MG63 (cell line): ENCODE data around the gene ANKRD61. TPM values are rescaled to one million over a fixed set of nuclear protein-coding genes. Genes with fewer than 3 reads are reported as not detected.
A peak's percentile ranks its signal among the peaks of the same experiment; 100 is the strongest.
"Not testable (repeated sequence)": the region's sequence is repeated elsewhere in the genome, so short reads cannot be mapped to it uniquely, and the experiment has no call there.

Experiments
- DNase-seq: peaks from one replicate; pipeline ENCODE4 v3.0.0-alpha.2; 2020
- H3K27me3 ChIP-seq: fragments of 250-450 bp; sonication (Bioruptor Pico); 2 replicates; pipeline ENCODE4 v1.5.1; 2020; ENCODE audit warnings: mild to moderate bottlenecking, moderate library complexity
- H3K36me3 ChIP-seq: fragments of 250-450 bp; sonication (Bioruptor Pico); 2 replicates; pipeline ENCODE4 v1.5.1; 2020; ENCODE audit warnings: mild to moderate bottlenecking, moderate library complexity
- H3K4me3 ChIP-seq: fragments of 250-450 bp; sonication (Bioruptor Pico); 2 replicates; pipeline ENCODE4 v1.5.1; 2020; ENCODE audit warnings: mild to moderate bottlenecking, moderate library complexity
- H3K9me3 ChIP-seq: fragments of 250-450 bp; sonication (Bioruptor Pico); 2 replicates; pipeline ENCODE4 v1.5.1; 2020; ENCODE audit warnings: mild to moderate bottlenecking, moderate library complexity
- total RNA-seq: library from RNA; depleted of rRNA; stranded (reverse); fragments of >200 nt; shearing (Covaris generic); gene quantifications from 2 replicates; pipeline ENCODE4 v1.2.3, GENCODE V29; 2014; ENCODE audit warnings: low replicate concordance; rRNA removed

The ANKRD61 gene
- total RNA-seq: not detected in 2 replicates

- H3K9me3 ChIP-seq: no peaks in the 10 kb centered on the region
- H3K27me3 ChIP-seq: no peaks in the 10 kb centered on the region
- H3K36me3 ChIP-seq: peaks cover 48% of the 10 kb centered on the region
- no peak for DNase-seq
- no peak within 1 kb of the TSS for H3K4me3 ChIP-seq
These were observed at the start of gene ANKRD61 for GRCh38 chr7:6030988-6031387. Gene ANKRD61 (plus strand): TSS chr7:6031376. CDS start chr7:6031376, 0 bp downstream.

GRCh38 chr7:5987061-5987460, 44.1 kb upstream of the ANKRD61 start:
- H3K9me3 ChIP-seq, DNase-seq, H3K4me3 ChIP-seq, H3K27me3 ChIP-seq: not testable (repeated sequence)
- peaks cover 17% of the 10 kb centered on the region for H3K36me3 ChIP-seq

GRCh38 chr7:5997210-5997808, 33.9 kb upstream of the ANKRD61 start:
- DNase-seq: peak; percentile 31
- no peaks in the 10 kb centered on the region for H3K27me3 ChIP-seq
- H3K36me3 ChIP-seq: peaks cover 34% of the 10 kb centered on the region
- no peak overlapping the region for H3K4me3 ChIP-seq
- no peaks in the 10 kb centered on the region for H3K9me3 ChIP-seq

- no peak overlapping the region; the same call in 1 of the 2 replicates for H3K4me3 ChIP-seq
These were observed 23.8 kb upstream of the ANKRD61 start for GRCh38 chr7:6007386-6007785.

GRCh38 chr7:6007835-6008590, 23.2 kb upstream of the ANKRD61 start:
- peak overlapping the region; percentile 79 for H3K4me3 ChIP-seq
- peak; percentile 59 for DNase-seq
- H3K9me3 ChIP-seq, H3K27me3 ChIP-seq: not testable (repeated sequence)
- peaks cover 27% of the 10 kb centered on the region for H3K36me3 ChIP-seq

More at GRCh38 chr7:6007386-6007785, 23.8 kb upstream of the ANKRD61 start:
- no peaks in the 10 kb centered on the region for H3K9me3 ChIP-seq
- peaks cover 25% of the 10 kb centered on the region for H3K36me3 ChIP-seq
- DNase-seq: no peak
- no peaks in the 10 kb centered on the region for H3K27me3 ChIP-seq

GRCh38 chr7:6008668-6009611, 22.2 kb upstream of the ANKRD61 start, which contains the start of the genes AIMP2 and PMS2:
Gene AIMP2 (plus strand): TSS chr7:6009272. CDS start chr7:6009364, 92 bp downstream.
Gene PMS2 (minus strand): TSS chr7:6009049. CDS start chr7:6009019, 30 bp downstream.
- peaks cover 27% of the 10 kb centered on the region for H3K36me3 ChIP-seq
- H3K27me3 ChIP-seq: no peaks in the 10 kb centered on the region
- H3K9me3 ChIP-seq: no peaks in the 10 kb centered on the region
- H3K4me3 ChIP-seq: peak within 1 kb of the TSS; percentile 79
- peak; percentile 99 for DNase-seq

GRCh38 chr7:6010370-6010769, 20.8 kb upstream of the ANKRD61 start:
- H3K27me3 ChIP-seq, H3K9me3 ChIP-seq, DNase-seq: not testable (repeated sequence)
- Histone ChIP-seq H3K4me3 (peak overlapping the region; percentile 79), H3K36me3 (peaks cover 35% of the 10 kb centered on the region)

- Histone ChIP-seq H3K9me3 (no peaks in the 10 kb centered on the region), H3K27me3 (no peaks in the 10 kb centered on the region), H3K4me3 (no peak overlapping the region), H3K36me3 (peaks cover 41% of the 10 kb centered on the region)
- no peak for DNase-seq
These were observed 19.6 kb upstream of the ANKRD61 start for GRCh38 chr7:6011541-6011940.

GRCh38 chr7:6012355-6013104, 18.6 kb upstream of the ANKRD61 start:
- Histone ChIP-seq H3K27me3 (no peaks in the 10 kb centered on the region), H3K36me3 (peaks cover 51% of the 10 kb centered on the region), H3K4me3 (no peak overlapping the region), H3K9me3 (no peaks in the 10 kb centered on the region)
- no peak for DNase-seq

GRCh38 chr7:6015917-6016652, 15.1 kb upstream of the ANKRD61 start:
- Histone ChIP-seq H3K27me3 (no peaks in the 10 kb centered on the region), H3K4me3 (no peak overlapping the region), H3K9me3 (no peaks in the 10 kb centered on the region), H3K36me3 (peaks cover 76% of the 10 kb centered on the region)
- DNase-seq: peak; percentile 86

GRCh38 chr7:6016653-6016966, 14.6 kb upstream of the ANKRD61 start:
- Histone ChIP-seq H3K9me3 (no peaks in the 10 kb centered on the region), H3K4me3 (no peak overlapping the region), H3K36me3 (peaks cover 75% of the 10 kb centered on the region), H3K27me3 (no peaks in the 10 kb centered on the region)
- DNase-seq: no peak

GRCh38 chr7:6020371-6021286, 10.5 kb upstream of the ANKRD61 start:
- Histone ChIP-seq H3K27me3 (no peaks in the 10 kb centered on the region), H3K4me3 (no peak overlapping the region), H3K36me3 (peaks cover 87% of the 10 kb centered on the region), H3K9me3 (no peaks in the 10 kb centered on the region)
- DNase-seq: no peak

GRCh38 chr7:6022707-6023106, 8.5 kb upstream of the ANKRD61 start:
- no peak for DNase-seq
- H3K9me3 ChIP-seq: no peaks in the 10 kb centered on the region
- no peaks in the 10 kb centered on the region for H3K27me3 ChIP-seq
- no peak overlapping the region for H3K4me3 ChIP-seq
- peaks cover 81% of the 10 kb centered on the region for H3K36me3 ChIP-seq

- no peak overlapping the region for H3K4me3 ChIP-seq
- H3K36me3 ChIP-seq: peaks cover 76% of the 10 kb centered on the region
- H3K9me3 ChIP-seq: no peaks in the 10 kb centered on the region
- DNase-seq: no peak
- H3K27me3 ChIP-seq: no peaks in the 10 kb centered on the region
These were observed 7.2 kb upstream of the ANKRD61 start for GRCh38 chr7:6023974-6024435.
